HFF-Myc (cell line): ENCODE results near the gene NLE1.

ENCODE experiments used
- DNase-seq: peaks from one replicate; pipeline ENCODE4 v3.0.0-alpha.2; 2011; ENCODE audit warnings: low read depth; ENCODE audit errors: extremely low read depth
- H3K4me3 ChIP-seq: replicated peaks from 2 replicates; pipeline ENCODE4 v1.5.1; 2011; ENCODE audit warnings: low read depth, mild to moderate bottlenecking, control low read depth, low read length
- TF ChIP-seq, protein P1 (sequence below): IDR thresholded peaks from 2 replicates; pipeline ENCODE4 v1.5.1; 2012; ENCODE audit warnings: mild to moderate bottlenecking, low read depth, low read length, control low read depth; ENCODE audit errors: missing control alignments

The NLE1 gene

DNA sequence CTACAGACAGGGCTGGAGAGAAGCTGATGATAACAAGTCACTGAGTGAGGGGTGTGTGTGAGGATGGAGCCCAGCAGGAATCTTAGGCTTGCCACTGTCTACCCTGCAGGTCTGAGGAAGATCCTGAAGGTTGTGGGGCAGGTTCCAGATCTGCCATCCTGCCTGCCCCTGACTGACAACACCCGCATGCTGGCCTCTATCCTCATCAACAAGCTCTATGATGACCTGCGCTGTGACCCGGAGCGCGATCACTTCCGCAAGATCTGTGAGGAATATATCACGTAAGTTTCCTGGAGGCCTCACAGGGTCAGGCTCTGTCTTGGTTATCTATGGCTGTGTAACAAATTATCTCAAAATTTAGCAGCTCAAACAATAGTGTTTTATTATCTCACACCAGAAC is 21.8 kb upstream of the NLE1 start:
- H3K4me3 ChIP-seq, result no peak overlapping the region
- no peak for DNase-seq
- TF ChIP-seq, protein P1, sequence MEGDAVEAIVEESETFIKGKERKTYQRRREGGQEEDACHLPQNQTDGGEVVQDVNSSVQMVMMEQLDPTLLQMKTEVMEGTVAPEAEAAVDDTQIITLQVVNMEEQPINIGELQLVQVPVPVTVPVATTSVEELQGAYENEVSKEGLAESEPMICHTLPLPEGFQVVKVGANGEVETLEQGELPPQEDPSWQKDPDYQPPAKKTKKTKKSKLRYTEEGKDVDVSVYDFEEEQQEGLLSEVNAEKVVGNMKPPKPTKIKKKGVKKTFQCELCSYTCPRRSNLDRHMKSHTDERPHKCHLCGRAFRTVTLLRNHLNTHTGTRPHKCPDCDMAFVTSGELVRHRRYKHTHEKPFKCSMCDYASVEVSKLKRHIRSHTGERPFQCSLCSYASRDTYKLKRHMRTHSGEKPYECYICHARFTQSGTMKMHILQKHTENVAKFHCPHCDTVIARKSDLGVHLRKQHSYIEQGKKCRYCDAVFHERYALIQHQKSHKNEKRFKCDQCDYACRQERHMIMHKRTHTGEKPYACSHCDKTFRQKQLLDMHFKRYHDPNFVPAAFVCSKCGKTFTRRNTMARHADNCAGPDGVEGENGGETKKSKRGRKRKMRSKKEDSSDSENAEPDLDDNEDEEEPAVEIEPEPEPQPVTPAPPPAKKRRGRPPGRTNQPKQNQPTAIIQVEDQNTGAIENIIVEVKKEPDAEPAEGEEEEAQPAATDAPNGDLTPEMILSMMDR, result no peak

DNA sequence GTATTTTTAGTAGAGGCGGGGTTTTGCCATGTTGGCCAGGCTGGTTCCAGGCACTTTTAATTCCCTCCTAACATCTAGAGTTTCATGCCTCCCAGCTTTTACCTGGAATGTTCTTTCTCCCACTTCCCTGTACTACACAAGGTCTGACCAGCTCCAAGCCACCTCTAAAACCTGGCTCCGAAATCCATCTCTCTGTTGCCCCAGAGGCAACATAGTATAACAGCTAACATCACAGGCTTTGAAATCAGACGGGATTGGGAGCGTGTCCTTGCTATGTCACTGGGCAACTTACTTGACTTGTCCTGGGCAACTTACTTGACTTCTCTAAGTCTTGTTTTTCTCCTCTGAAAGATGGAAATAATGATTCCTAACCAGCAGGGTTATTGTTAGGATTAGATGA is 20.7 kb upstream of the NLE1 start:
- no peak overlapping the region for H3K4me3 ChIP-seq
- TF ChIP-seq, protein P1, result no peak
- no peak for DNase-seq

DNA sequence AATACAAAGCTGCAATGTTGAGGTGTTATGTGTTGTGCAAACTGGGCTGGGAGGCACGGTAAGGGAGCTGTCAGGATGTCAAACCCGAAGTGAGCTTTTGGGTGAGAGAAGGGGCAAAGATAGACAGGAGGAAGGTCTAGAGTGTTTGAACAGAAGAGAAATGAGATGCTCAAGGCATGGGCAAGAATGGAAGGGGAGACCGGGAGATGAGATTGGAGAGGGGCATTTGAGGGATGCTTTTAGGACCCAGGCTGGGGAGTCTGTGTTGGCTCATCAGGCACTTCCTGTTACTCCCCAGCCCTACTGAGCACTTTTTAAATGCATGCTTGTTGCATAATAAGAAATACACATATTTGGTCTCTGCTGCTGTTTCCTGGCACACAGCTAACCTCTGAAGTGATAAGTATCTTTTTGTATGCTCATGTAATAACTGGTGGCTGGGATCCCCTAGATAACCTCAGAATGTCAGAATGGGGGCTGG is 19.2 kb upstream of the NLE1 start:
- no peak for DNase-seq
- TF ChIP-seq, protein P1, result no peak
- no peak overlapping the region for H3K4me3 ChIP-seq

DNA sequence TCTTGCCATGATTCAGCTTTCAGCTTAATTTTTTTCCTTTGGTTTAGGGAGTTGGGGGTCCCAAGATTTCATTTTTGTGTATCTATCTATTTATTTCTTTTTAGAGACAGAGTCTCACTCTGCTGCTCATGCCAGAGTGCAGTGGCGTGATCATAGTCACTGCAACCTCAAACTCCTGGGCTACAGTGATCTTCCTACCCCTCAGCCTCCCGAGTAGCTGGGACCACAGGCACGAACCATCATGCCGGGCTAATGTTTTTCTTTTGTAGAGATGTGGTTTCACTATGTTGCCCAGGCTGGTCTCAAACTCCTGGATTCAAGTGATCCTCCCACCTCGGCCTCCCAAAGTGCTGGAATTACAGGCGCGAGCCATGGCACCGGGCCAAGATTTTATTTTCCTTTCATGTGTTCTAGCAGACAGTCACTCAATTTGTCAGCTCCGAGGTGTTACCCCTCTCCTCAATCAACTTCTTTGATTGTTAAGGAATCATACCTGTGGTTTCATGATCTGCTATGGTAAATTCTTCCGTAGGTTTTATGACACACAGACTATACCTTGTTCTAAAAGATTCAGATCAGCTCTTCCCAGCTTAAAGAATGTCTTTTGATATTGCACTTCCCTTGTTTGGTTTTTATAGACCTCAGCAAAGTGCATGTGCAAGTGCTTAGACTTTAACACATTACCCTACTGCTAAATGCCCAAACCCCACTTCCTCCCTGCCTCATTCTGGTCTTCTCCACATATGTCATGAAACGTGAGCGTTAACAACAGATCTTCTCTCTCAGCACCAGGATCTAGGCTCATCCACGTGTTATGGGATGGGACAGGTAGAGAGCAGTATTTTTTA is 18.5 kb upstream of the NLE1 start:
- TF ChIP-seq, protein P1, result no peak
- DNase-seq, result no peak
- H3K4me3 ChIP-seq, result no peak overlapping the region

DNA sequence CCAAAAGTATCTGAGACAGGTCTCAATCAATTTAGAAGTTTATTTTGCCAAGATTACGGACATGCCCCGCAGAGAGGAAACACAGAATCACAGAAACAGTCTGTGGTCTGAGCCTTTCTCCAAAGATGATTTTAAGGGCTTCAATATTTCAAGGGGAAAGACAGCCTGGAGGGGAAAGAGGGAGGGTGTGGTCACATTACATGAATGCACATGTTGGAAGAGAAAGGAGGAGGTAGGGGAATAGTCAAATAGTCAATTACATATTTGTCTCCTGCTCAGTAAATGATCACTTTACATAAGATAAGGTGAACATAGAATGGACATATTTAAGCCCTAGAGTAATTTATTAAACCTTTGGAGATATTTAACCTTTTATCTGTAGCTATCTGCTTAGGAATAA is 17.8 kb upstream of the NLE1 start:
- TF ChIP-seq, protein P1, result no peak
- no peak for DNase-seq
- H3K4me3 ChIP-seq, result no peak overlapping the region

DNA sequence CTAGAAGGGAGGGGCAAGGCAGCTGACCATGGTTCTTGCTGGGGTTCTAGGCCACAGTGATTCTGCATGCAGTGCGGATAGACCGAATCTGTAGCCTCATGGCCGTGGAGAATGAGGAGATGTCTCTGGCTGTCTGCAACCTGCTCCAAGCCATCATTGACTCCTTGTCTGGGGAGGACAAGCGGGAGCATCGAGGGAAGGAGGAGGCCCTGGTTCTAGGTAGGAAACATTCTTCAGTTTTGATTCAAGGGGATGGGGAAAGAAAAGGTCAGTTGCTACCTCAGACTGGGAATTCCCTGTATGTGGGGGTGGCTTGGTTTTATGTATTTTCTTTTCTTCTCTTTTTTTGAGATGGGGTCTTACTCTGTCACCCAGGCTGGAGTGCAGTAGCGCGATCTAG is 13.1 kb upstream of the NLE1 start:
- no peak for DNase-seq
- TF ChIP-seq, protein P1, result no peak
- H3K4me3 ChIP-seq, result no peak overlapping the region
